Cerebellar nuclear complex (tissue), 1 donor: ENCODE measurements around the gene DPH2.

ENCODE experiments used
- DNase-seq, 2 experiments: peaks; one replicate each; lab custom pipeline; 2025; lab: John Stamatoyannopoulos, UW

DPH2 gene

DNA sequence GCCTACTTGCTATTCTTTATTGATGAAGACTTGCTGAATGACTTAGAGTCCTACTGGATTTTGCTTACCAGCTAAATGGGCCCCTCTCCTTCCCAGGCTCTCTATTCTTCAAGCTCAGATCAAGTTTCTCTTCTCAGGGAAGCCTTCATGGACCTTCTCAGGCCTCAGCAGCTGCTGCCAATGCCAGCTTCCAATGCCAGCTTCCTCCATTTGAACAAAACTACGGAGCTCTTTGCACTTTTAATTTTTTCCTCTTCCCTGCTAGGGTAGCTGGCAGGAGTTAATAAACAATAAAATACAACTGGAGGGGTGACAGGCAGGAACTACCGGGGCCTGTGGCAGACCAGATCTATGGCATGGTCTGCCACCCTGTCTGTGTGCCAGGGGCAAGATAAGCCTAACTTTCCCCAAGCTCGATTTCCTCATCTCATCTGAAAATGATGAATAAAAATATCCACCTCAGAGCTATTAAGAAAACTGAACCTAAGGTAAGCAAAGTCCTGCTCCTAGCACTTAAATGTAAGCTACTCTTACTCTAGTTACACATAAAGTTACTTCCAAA lies 24.1 kb upstream of the DPH2 start:
- no peak for DNase-seq

DNA sequence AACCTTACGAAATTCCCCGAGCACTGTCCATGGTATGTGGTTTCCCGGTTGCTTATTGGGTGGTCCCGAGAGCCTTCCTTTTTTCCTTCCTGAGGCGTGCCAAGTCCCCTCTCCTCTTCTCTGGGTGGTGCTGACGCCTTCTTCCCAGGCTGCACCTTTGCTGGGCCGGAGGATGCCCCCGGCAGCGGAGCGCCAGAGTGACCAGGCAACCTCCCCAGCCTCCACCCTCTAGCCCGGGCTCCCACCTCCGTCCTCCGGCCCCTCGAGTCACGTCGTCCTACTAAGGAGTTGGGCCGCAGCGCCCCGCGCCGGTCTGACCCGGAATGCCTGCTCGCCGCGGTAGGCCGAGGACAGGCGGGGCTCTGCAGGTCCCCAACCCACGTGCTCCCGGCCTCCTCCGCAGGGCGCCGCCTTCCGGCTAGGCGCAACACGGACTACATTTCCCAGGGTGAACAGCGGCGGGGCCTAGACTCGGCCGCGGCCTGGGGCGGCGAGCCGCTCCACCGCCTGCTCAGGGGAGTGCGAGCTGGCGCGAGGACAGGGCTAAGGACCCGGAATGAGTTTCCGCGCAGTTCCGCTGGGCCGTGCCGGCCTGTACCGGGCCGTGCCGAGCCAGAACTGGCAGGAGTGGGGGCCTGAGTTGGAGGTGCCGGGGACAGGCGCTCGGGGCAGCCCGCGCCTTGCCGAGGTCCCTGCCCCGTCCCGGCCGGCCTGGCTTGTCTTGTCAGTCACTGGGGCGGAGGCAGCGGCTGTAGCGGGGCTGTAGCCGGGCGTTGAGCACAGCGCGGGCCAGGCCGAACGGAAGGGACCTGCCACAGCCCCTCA lies 23.4 kb upstream of the DPH2 start, which contains the start of gene IPO13:
Gene IPO13, plus strand, starts transcription at position 715 of the 825 bp plus-strand sequence. CDS start 651 bp downstream, outside the sequence.
- DNase-seq, result peak; percentile 52 to 82

DNA sequence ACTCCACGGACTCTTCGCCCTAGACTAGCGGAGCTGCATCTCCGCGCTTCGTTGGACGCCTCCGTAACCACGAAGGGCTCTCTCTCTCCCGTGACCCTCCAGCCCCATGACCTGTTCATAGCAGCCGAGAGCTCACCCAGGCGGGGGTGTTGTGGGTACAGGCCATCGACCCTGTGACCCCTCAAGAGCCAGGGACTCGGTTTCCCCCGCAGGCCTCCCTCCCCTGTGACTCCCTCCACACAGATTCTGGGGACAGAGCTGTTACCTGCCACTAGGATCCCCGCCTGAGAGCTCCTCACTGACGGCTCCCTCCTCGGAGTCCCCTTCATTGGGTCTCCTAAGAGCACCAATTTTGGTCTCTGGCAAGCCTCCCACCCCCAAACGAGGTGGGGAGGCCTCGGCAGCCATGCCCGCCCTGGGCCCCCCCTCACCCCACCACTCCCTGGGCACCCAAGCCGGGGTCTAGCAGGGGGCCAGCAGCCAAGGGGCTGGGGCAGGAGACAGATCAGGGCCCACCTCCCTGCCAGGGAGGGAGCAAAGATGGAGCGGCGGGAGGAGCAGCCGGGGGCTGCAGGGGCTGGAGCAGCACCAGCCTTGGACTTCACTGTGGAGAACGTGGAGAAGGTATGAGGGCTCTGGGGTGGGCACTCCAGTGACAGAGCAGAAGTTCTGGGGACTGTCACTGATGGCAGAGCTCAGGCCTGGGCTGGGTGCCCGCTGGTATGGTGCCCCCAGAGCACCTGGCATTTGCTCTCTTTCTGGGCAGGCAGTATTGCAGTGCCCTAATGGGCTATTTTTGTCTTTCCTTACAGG lies 22.5 kb upstream of the DPH2 start:
- no peak for DNase-seq

DNA sequence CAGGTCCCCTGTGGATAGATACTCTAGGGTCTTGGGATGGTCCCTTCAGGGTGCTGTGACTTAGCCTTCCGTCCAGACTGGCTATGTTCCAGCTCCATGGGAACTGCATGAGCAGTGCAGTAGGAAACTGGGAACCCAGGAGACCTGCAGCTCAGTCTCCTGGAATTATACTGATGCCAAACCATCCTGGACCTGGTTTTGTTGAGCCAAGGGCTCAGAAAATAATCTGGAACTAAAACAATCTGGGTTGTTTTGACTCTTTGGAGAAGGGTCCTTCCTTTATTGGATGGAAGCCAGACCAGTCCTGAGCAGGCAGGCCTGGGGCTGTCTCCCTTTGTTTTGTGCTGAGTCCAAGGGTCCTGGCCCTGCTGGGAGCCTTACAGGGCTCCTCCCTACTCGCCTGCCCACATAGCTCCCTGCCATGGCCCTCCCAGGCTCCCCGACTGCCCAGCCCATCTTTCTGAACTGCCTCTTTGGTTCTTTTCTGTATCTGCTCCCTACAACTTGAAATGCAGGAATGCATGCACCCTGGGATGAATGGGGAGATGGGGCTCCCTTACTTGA lies 21.9 kb upstream of the DPH2 start:
- DNase-seq, result no peak

DNA sequence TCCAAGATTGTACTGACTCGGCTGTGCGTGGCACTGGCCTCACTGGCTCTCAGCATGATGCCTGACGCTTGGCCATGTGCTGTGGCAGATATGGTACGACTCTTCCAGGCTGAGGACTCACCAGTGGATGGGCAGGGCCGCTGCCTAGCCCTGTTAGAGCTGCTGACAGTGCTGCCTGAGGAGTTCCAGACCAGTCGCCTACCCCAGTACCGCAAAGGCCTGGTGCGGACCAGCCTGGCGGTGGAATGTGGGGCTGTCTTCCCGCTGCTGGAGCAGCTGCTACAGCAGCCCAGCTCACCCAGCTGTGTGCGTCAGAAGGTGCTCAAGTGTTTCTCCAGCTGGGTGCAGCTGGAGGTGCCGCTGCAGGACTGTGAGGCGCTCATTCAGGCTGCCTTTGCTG lies 20.1 kb upstream of the DPH2 start:
- DNase-seq, result no peak

DNA sequence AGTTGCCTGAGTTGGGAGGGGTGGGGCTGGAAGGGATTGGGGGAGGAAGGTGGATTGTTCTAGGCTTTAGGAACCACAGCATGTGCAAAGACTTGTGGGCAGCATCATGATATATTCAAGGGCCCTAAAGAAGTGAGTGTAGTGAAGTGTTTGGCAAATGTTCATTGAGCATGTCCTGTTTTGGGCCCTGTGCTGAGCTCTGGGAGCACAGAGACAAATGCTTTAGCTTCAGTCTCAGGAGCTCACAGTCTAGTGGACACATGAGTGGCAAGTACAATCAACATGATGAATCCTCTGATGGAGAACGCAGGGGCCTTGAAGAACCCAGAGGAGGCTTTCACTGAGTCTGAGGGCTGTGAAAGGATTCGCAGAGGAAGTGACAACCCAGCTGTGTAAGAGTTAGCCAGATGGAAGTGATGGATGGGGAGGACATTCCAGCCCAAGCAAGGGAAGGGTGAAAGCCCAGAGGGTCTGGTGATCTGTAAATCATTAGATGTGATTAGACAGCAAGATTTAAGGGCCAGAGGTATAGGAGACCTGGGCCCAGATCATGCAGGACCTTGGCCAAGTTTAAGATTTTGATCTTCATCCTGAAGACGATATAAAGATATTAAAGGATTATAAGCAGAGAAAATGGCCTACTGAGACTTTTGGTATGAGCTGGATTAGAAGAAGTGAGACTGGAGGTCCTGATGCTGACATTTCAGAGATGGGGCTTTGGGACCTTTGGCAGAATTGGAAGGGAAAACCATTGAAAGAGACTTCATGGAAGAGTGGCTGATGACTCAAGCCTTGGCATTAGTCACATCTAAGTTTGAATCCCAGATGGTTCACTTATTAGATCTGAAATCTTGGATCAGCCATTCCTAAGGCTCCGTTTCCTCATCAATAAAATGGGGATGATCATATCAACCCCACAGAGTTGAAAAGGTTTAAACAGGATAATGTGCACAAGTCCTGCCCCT lies 18.5 kb upstream of the DPH2 start:
- DNase-seq, result no peak

DNA sequence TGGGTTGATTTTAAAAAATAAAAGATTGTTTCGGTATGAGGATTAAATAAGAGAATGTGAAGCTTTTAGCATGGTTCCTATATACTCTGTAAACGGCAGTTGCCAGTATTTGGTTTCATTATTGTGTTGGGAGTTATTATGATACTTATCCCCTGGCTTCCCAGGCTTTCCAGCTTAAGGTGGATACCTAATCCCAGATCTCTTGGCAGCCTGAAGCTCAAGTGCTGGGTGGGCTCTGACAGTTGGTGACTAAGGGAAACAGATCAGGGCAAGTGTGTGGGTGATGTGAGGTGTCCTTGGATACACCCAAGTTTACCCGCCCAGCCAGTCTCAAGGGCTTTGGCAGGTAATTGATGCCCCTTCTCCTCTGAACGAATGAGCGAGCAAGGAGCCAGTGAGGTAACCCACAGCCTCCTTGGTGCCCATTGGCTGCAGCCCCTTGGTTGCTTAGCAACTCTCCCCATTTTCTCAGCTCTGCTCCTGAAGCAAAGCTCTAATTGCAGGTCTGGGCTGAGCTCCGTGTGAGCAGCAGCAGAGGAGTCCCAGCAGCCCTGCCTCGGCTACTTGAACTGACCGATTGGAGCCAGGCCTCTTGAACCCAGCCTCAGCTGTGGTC lies 17.0 kb upstream of the DPH2 start:
- no peak for DNase-seq

DNA sequence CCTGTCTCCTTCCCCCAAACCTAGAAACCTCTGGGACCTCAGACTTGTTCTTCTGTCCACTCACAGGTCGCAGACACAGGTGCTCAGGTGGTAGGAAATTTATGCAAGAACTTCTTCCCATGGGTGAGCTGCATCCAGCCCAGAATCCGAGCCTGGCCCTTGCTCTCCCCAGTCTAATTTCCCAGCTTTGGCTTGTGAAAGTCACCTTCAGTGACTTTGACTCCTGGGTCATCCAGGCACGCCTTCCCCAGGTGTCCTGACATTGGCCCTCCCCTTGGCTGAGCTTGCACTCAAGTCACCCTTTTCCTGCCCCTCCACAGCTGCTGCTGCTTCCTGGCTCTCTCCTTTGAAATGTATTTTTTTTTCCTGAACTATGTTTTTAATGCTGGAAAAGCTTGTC lies 16.4 kb upstream of the DPH2 start:
- DNase-seq, result no peak

DNA sequence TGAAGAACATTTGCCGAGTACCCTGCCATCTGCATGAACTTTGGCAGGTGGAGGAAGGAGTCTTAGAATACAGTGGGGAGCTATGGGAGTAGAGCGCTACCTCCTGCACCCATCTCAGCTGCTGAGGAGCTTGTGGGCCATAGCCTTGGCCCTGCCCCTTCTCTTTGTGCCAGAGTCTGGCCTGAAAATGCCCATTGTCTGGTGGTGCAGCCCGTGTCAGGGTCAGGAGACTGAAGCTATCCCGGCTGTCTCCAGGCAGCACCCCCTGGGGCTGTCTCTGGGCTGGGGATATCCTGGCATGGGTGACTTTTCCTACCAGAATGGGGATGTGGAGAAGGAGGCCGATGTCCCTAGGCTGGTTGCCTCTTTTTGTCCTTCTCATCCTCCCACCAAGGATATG lies 15.8 kb upstream of the DPH2 start:
- DNase-seq, result no peak

DNA sequence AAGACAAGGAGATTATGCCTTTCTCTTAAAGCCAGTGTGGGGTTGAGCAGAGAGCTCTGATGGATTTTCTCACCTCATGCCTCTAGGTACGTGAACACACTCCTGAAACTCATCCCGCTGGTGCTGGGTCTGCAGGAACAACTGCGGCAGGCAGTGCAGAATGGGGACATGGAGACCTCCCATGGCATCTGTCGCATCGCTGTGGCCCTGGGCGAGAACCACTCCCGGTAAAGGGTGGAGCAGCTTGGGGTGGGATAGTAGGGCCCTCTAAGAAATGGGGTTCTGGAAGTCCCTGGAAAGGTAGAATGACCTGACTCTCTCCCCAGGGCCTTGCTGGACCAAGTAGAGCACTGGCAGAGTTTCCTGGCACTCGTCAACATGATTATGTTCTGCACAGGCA lies 13.6 kb upstream of the DPH2 start:
- no peak for DNase-seq

DNA sequence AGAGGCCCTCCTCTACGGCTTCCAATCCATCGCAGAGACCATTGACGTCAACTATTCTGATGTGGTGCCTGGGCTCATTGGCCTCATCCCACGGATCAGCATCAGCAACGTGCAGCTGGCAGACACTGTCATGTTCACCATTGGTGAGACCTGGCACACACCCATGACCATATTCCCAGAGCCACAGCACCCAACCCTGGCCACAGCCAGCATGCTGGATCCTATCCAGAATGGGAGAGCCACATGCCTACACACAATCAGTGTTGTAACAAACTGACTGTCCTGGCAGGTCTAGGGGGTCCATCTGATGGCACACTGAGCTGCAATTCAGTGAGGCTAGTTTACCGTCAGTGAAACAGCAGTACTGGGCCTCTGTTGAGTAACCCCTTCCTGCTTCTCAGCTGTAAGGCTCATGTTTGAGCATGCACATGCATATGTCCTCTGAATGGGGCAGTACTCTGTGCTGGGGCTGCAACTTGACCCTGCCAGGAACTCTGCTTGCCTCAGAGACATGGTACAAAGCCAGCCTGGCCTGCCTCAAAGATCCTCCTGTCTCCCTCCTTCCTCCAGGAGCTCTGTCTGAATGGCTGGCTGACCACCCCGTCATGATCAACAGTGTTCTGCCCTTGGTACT lies 12.3 kb upstream of the DPH2 start:
- no peak for DNase-seq

DNA sequence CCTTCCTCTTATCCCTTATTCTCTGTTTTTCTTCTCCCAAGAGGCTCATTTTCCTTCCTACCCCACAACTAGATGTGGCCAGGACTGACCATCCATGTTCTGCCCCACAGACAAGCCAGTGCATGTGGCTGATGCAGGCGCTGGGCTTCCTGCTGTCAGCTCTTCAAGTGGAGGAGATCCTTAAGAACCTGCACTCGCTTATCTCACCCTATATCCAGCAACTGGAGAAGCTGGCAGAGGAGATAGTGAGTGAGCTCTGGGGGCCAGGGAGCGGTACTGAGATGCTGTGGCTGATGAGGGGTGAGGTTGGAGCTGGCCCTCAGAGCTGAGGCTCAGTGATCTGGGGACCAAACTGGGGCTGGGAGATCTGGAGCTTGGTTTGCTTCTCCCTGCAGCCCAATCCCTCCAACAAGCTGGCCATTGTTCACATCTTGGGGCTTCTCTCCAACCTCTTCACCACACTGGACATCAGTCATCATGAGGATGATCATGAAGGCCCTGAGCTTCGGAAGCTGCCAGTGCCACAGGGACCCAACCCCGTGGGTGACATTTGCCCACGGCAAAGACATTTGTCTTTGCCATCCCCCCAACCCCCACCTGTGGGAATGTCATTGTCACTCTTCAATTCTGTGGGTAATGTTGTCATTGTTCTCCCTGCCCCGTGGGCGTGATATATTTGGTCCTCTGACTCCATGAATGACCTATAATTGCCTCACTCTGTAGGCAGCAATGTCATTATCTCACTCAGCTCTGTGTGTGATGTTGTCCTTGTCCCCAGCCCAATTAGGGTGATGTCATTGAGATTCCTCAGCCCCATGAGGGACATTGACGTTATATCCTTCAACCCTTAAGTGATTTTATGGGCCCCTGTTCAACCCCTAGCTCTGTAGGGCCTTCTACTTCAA lies 11.2 kb upstream of the DPH2 start:
- DNase-seq, result no peak

DNA sequence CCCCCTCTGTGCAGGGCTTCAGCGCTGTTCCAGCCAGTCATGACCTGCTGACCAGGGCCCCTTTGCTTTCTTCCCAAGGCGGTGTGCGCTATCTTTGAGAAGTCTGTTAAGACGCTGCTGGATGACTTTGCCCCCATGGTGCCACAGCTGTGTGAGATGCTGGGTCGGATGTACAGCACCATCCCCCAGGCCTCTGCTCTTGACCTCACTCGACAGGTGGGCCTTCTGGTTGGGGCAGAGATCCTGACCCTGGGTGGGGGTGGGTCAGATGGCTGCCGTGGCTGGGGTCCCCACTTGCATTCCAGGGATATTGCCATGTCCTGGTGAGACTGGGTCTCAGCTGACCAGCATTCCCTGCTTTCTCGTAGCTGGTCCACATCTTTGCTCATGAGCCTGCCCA lies 9.0 kb upstream of the DPH2 start:
- DNase-seq, result no peak

DNA sequence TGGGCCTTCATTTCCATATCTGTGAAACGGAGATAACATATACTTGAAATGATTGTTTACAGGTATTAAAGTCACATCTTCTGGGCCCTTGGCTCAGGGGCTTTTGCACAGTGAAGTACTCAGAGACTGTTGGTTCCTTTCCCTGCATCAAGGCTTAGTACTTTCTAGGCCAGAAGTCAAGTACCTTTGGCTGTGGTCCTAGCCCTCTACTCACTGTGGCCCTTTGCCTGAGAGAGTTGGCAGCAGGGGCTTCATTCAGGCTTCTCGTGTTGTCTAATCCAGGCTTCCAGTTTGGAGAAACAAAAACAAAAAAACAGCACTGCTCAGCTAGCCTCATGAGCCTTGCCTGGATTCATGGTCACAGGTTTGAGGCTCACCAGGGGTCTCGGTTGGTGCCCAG lies 8.1 kb upstream of the DPH2 start:
- no peak for DNase-seq

DNA sequence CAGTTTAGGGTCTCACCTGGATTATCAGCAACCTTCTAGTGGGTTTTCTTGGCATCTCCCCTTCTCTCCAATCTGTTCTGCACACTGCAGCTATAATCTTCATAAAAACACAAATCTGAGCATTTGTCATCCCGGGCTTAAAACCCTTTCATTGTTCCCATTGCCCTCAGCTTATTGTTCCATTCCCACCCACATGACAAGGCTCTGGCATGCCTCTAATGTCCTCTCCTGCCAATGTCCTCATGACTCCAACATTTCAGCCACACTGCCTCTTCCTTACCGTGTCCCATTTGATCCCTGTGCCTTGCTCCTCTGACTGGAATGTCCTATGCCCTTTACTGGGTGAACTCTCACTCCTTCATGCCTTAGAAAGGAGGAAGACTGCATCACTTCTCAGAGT lies 7.5 kb upstream of the DPH2 start:
- DNase-seq, result no peak

DNA sequence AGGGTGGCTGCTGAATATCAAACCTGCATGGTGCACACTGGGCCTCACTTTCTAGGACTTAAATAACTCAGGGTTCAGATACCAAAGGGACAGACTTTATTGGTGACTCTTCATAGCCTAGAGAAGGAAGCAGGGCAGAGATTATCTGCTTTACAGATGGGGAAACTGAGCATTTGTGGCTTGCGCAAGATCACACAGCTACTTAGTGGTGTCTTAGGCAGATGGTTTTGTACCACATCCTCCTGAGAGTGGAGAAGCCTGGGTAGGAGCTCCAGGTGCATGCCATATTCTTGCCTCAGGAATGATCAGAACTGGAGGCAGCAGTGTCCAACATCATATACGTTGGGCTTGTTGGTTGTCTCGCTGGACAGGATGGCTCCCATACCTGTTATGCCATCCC lies 6.8 kb upstream of the DPH2 start:
- DNase-seq, result no peak

DNA sequence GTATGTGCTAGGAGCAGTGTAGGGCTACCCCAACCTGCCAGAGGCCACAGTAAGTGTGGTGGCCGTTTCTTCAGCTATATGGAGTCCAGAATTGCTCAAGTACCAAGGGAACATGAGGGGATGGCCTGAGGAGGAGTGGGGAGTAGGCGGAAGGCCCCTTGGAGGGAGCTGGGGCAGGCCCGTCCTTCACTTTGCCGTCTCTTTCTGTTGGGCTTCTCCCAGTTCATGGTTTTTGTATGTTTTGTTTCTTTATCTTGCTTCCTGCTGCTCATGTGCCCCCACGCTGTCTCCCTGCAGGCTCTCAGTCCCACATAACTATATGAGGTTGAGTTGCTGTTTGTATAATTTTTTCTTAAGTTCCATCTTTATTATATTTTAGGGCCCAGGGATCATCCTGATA lies 5.9 kb upstream of the DPH2 start:
- DNase-seq, result no peak

DNA sequence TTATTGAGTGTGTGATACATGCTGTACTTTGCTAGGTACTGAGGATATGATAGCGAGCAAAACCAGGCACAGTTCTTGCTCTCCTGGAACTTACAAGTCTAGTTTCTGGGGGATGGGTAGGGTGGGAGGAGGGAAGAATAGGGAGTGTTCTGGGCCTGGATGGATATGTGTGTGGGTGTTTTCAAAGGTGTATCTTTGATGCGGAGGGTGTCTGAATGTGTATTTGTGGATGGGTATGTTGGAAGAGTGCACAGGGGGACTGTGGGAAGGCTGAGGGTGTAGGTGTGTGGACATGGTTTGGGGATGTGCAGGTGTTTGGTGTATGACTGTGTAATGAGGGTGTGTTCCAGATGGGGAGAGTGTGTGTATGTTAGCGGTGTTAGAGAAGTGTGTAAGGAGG lies 4.5 kb upstream of the DPH2 start:
- no peak for DNase-seq

DNA sequence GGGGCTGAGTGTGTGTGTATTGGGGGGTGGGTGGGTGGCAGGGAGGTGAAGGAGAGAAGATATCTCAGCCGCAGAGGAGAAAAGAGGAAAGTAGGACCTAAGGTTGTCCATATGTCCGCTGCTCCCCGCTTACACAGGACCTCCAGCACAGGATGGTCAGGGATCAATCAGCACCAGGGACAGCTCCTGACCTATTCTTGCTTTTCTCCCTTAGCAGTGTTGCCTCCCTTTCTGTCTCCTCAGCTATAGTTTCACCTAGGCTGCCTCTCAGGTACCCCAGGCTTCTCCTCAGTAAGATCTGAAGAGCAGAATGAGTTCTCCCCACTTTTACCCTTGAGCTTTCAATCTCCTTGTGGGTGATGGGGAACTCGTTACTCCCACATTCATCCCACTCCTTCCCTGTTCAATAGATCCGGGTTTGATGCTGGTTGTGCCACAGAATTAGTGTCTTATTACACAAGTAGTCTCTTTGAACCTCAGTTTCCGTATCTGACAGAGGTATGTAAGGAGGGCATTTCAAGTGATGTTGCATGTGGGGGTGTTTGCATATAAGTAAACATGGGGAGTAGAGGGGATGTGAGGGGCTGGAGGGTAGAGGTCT lies 1.4 kb upstream of the DPH2 start:
- DNase-seq, result no peak
